Measurements from ENCODE around the gene OGFOD2. TPM values are rescaled to one million over a fixed set of nuclear protein-coding genes. Genes with fewer than 3 reads are reported as not detected.

The OGFOD2 gene
- total RNA-seq, 1 donor from 2014 or later = 24.1 TPM

- Mint-ChIP-seq H3K9me3 (no peaks in the 10 kb centered on the region), H3K27ac (peak overlapping the region; percentile 98)
These were observed 975 bp downstream of the OGFOD2 start for GRCh38 chr12:122975790-122976647.

DNA sequence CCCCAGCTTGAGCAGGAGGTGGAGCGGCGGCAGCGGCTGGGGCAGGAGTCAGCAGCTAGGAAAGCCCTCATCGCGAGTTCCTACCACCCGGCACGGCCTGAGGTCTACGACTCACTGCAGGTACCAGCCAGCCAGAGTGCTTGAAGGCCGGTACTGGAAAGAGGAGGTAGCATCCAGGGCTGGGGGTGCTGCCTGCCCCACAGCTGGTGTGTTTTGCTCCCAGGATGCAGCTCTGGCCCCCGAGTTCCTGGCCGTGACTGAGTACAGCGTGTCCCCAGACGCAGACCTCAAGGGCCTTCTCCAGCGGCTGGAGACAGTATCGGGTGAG, 1.6 kb downstream of the OGFOD2 start:
- DNase-seq (ENCODE audit: extremely low spot score, unreplicated experiment) = no peak
- TF ChIP-seq, protein P1, sequence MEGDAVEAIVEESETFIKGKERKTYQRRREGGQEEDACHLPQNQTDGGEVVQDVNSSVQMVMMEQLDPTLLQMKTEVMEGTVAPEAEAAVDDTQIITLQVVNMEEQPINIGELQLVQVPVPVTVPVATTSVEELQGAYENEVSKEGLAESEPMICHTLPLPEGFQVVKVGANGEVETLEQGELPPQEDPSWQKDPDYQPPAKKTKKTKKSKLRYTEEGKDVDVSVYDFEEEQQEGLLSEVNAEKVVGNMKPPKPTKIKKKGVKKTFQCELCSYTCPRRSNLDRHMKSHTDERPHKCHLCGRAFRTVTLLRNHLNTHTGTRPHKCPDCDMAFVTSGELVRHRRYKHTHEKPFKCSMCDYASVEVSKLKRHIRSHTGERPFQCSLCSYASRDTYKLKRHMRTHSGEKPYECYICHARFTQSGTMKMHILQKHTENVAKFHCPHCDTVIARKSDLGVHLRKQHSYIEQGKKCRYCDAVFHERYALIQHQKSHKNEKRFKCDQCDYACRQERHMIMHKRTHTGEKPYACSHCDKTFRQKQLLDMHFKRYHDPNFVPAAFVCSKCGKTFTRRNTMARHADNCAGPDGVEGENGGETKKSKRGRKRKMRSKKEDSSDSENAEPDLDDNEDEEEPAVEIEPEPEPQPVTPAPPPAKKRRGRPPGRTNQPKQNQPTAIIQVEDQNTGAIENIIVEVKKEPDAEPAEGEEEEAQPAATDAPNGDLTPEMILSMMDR (conservative IDR thresholded peaks at IDR 0.05) = no peak
- Mint-ChIP-seq H3K9me3 (no peaks in the 10 kb centered on the region), H3K27me3 (no peaks in the 10 kb centered on the region), H3K27ac (no peak overlapping the region), H3K4me1 (ENCODE audit: unreplicated experiment) (peaks cover 16% of the 10 kb centered on the region), H3K36me3 (no peaks in the 10 kb centered on the region), H3K4me3 (peak overlapping the region; percentile 98)

More at GRCh38 chr12:122975790-122976647, 975 bp downstream of the OGFOD2 start:
- DNase-seq (ENCODE audit: extremely low spot score, unreplicated experiment) = no peak
- no peaks in the 10 kb centered on the region for H3K36me3 Mint-ChIP-seq
- TF ChIP-seq, protein P1 (conservative IDR thresholded peaks at IDR 0.05) = no peak
- peak overlapping the region; percentile 98 for H3K4me3 Mint-ChIP-seq
- H3K4me1 Mint-ChIP-seq (ENCODE audit: unreplicated experiment) = peaks cover 16% of the 10 kb centered on the region
- H3K27me3 Mint-ChIP-seq = no peaks in the 10 kb centered on the region

DNA sequence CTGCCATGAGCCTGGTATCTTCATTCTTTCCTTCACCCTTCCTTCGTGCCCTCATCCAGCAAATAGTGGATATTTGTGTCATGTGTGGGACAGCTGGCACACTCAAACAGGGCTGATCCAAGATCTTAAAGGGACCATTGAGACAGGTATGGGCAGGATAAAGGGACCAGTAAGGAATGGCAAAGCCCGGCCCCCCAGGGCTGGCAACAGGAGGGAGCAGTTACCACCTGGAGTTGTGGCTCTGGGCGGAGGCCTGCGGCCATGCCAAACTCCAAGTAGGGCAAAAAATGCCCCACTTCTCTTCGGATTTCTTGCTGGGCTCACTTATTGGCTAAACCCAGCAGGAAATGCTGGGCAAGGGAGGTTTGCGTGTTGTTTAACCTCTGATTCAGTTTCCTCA, 2.1 kb downstream of the OGFOD2 start:
- DNase-seq (ENCODE audit: extremely low spot score, unreplicated experiment) = no peak
- Mint-ChIP-seq H3K27me3 (no peaks in the 10 kb centered on the region), H3K4me3 (peak overlapping the region; percentile 61), H3K4me1 (ENCODE audit: unreplicated experiment) (peaks cover 16% of the 10 kb centered on the region), H3K27ac (no peak overlapping the region), H3K9me3 (no peaks in the 10 kb centered on the region), H3K36me3 (no peaks in the 10 kb centered on the region)
- TF ChIP-seq, protein P1 (conservative IDR thresholded peaks at IDR 0.05) = no peak

GRCh38 chr12:122977655-122978392, 2.8 kb downstream of the OGFOD2 start:
- Mint-ChIP-seq H3K27ac (no peak overlapping the region), H3K9me3 (no peaks in the 10 kb centered on the region), H3K27me3 (no peaks in the 10 kb centered on the region), H3K4me1 (ENCODE audit: unreplicated experiment) (peaks cover 17% of the 10 kb centered on the region), H3K4me3 (peak overlapping the region; percentile 61), H3K36me3 (no peaks in the 10 kb centered on the region)
- TF ChIP-seq, protein P1 (conservative IDR thresholded peaks at IDR 0.05) = no peak
- DNase-seq (ENCODE audit: extremely low spot score, unreplicated experiment) = no peak

- Mint-ChIP-seq H3K4me3 (peak overlapping the region; percentile 61), H3K27ac (no peak overlapping the region), H3K27me3 (no peaks in the 10 kb centered on the region), H3K9me3 (no peaks in the 10 kb centered on the region), H3K4me1 (ENCODE audit: unreplicated experiment) (peaks cover 24% of the 10 kb centered on the region), H3K36me3 (no peaks in the 10 kb centered on the region)
- TF ChIP-seq, protein P1 (conservative IDR thresholded peaks at IDR 0.05) = no peak
- DNase-seq (ENCODE audit: extremely low spot score, unreplicated experiment) = no peak
These were observed 3.5 kb downstream of the OGFOD2 start for GRCh38 chr12:122978507-122978955.

All from type B pancreatic cell (in vitro differentiated cells).